ENCODE results near the gene EN1. TPM values are rescaled to one million over a fixed set of nuclear protein-coding genes. Genes with fewer than 3 reads are reported as not detected.

The EN1 gene
- total RNA-seq, 1 experiment from 2014 or later: not detected

DNA sequence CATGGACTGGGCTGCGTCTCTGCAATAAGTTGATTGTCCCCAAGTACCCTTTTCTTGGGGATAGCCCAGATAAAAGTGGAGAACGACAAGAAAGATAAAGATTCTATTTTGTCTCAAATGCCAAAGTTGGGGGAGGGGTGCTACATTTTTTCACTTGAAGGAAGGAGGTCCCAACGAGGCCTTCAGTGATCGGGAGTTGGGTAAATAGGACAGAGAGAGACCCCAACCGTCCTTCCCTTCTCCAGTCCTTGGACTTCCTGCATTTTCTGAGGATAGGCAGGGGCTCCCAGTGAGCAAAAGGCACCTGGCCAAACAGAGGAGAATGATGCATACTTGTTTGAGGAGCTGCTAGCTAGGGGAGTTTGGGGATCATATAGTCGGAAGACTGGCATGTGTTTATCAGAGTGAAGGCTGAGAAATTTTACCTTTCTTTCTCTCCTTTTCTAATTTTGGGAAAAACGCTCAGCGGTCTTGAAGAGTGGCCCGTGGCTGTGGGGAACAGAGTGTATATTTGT, 3.5 kb upstream of the EN1 start:
- DNase-seq: no peak
- no peaks in the 10 kb centered on the region for H3K36me3 ChIP-seq
- no peaks in the 10 kb centered on the region for H3K9me3 ChIP-seq (replicated peaks)
- no peak overlapping the region for H3K4me3 ChIP-seq
- H3K27me3 ChIP-seq: no peaks in the 10 kb centered on the region; the same call in 1 of the 2 replicates
- no peak overlapping the region for H3K27ac ChIP-seq
- H3K4me1 ChIP-seq: no peaks in the 10 kb centered on the region

DNA sequence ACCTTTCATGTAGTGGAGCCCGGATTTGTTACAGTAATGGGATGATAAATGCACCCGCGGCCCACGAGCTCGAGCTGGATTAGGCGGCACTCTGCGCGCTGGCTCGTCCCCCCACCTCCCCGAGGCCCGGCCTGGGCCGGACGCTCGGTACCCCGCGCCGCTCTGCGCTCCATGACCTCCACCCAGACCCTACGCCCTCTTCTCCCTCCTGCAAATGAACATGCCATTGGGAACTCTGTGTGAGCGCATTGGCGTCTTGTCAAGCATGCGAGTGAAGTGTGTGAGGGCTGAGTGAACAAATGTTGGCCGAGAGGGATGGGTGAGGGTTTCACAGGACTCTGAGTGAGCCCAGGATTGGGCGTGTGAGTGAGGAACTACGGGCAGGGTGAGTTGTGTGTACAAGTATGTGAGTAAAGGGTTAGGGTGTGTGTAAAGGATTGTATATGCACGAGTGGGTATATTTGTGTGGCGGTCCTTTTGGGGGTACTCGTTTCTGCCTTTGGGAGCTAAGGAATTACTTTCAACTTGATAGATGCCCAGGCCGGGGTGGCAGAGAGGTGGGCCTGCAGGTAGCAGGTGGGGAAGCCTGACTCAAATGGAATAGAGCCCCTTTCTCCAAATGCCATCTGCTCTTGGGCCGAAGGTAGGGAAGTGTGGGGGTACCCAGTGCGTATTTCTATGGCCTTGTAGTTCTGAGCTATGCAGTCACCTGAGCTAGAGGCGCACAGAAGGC, 2.9 kb upstream of the EN1 start:
- no peak for DNase-seq
- Histone ChIP-seq H3K27me3 (no peaks in the 10 kb centered on the region; the same call in 1 of the 2 replicates), H3K4me3 (no peak overlapping the region), H3K36me3 (no peaks in the 10 kb centered on the region), H3K9me3 (replicated peaks) (no peaks in the 10 kb centered on the region), H3K4me1 (no peaks in the 10 kb centered on the region), H3K27ac (no peak overlapping the region)

DNA sequence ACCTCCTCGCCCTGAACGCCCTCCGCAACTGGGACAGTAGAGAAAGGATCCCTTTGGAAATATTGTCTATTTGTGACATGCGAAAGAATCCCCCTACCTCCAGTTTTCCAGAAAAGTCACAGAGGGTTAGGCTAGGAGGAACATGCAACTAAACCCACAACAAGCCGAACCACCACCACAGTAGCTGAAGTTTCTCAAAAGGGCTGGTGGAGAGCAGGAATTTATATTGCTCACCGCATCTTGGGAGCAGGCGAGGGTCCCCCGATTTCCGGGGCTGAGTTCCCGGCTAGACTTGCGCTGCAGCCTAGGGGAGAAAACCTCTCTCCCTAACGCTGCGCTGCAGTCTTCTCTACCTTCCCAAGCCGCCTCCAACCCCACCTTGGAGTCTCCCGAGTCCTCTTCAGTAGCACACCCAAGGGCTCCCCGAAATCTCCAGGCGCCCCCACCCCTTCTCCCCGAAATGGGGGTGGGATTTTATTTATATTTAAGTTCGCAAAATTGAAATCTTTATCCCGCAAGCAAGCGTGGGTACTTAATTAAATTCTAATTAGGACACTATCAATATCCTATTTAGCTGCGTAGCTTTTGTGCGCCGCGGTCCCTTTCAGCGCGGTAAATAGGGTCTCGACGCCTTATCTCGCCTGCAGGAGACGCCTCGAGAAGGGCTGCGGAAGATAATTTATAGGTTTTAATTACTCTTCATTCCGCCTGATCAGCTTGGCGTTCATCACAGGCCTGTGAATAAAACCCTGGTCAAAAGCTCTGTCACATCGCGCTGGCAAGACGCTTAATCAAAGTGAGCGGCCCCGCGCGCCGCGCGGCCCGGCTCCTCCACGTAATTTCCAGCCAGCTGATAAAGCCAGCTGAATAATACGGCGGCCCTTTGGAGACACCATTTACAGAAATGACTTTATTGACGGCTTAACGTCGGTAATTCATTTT, 2.0 kb upstream of the EN1 start:
- Histone ChIP-seq H3K4me3 (no peak overlapping the region), H3K36me3 (no peaks in the 10 kb centered on the region), H3K9me3 (replicated peaks) (no peaks in the 10 kb centered on the region), H3K4me1 (no peaks in the 10 kb centered on the region), H3K27ac (no peak overlapping the region), H3K27me3 (no peaks in the 10 kb centered on the region; the same call in 1 of the 2 replicates)
- DNase-seq: no peak

DNA sequence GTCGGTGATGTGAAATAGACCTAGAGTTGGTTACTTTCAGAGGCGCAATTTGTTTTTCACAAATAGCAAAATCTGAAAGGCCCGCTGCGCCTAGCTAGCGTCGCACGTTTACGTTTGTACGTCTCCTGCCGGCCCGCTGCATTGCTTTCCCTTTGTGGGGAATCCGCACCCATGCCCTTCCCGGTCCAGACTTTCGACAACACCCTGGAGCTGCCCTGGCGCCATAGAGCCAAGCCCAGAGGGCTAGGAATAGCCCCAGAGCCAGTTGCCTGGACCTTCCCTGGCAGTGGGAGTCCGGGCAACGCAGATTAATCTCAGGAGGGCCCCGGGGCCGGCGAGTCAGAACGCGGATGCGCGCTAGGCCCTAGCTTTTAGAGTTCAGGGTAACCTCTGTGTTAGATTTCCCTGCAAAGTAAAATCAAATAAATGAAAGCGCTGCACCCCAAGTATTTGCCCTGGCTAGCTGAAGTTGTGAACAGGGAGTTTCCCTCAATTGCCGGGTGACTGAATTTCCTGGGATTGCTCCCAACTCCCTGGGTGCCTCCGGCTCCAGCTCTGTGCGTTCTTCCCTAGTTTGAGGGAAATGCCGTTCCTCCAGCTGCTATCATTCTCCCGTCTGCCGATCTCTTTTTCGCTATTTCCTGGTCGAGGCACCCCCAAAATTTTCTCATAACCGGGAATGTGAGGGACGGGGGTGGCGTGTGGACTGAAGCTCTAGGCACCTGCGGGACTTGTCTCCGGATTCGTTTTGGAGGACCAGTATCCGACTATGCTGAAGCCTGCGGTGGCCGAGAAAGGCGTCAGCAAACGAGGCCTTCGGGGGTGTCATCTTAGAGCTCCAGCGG, 1.2 kb upstream of the EN1 start:
- no peak for DNase-seq
- Histone ChIP-seq H3K36me3 (no peaks in the 10 kb centered on the region), H3K4me3 (no peak overlapping the region), H3K4me1 (no peaks in the 10 kb centered on the region), H3K27ac (no peak overlapping the region), H3K9me3 (replicated peaks) (no peaks in the 10 kb centered on the region), H3K27me3 (no peaks in the 10 kb centered on the region; the same call in 1 of the 2 replicates)

DNA sequence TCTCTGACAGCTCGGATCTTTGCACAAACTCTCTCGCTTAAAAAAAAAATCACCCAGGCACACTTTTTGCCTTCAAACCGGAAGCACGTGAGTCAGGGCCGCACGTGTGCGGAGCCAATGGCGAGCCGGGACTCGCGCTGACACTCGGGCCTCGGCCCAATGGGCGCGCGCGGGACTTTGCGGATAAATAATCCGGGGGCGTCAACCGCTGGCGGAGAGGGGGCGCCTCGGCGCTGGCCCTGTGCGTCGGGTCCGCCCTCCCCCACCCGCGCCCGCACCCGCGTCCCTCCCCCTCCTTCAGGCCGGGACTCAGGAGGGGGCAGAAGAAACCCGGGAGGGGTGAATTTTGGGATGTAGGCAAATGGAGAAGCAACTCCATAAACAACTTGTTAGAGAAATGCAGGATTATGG, 319 bp upstream of the EN1 start:
- no peak for DNase-seq
- Histone ChIP-seq H3K36me3 (no peaks in the 10 kb centered on the region), H3K27ac (no peak overlapping the region), H3K4me1 (no peaks in the 10 kb centered on the region), H3K9me3 (replicated peaks) (no peaks in the 10 kb centered on the region), H3K27me3 (no peaks in the 10 kb centered on the region; the same call in 1 of the 2 replicates), H3K4me3 (no peak overlapping the region)

DNA sequence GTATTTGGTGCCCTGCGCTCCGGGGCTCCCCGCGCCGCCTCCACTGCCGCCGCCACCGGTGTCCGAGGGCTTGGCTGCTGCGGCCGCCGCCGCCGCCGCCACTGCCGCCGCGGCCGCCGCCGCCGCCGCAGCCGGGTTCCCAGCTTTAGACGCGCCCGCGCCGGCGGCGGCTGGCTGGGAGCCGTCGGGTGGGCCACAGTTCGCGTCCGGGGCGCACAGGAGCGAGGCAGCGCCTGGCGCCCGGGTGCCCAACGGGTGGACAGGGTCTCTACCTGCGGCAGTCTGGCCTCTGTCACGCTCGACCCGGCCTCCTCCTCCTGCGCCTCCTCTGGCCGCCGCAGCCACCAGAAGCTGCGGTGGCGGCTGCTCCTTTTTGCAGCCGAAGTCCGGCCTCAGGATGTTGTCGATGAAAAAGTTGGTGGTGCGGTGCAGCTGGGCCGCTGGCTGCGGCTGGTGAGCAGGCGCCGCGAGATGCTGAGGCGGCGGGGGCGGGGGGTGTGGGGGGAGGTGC, 951 bp downstream of the EN1 start:
- H3K27me3 ChIP-seq: no peaks in the 10 kb centered on the region; the same call in 1 of the 2 replicates
- no peak overlapping the region for H3K27ac ChIP-seq
- no peaks in the 10 kb centered on the region for H3K9me3 ChIP-seq (replicated peaks)
- DNase-seq: no peak
- H3K36me3 ChIP-seq: no peaks in the 10 kb centered on the region
- no peaks in the 10 kb centered on the region for H3K4me1 ChIP-seq
- H3K4me3 ChIP-seq: no peak overlapping the region

DNA sequence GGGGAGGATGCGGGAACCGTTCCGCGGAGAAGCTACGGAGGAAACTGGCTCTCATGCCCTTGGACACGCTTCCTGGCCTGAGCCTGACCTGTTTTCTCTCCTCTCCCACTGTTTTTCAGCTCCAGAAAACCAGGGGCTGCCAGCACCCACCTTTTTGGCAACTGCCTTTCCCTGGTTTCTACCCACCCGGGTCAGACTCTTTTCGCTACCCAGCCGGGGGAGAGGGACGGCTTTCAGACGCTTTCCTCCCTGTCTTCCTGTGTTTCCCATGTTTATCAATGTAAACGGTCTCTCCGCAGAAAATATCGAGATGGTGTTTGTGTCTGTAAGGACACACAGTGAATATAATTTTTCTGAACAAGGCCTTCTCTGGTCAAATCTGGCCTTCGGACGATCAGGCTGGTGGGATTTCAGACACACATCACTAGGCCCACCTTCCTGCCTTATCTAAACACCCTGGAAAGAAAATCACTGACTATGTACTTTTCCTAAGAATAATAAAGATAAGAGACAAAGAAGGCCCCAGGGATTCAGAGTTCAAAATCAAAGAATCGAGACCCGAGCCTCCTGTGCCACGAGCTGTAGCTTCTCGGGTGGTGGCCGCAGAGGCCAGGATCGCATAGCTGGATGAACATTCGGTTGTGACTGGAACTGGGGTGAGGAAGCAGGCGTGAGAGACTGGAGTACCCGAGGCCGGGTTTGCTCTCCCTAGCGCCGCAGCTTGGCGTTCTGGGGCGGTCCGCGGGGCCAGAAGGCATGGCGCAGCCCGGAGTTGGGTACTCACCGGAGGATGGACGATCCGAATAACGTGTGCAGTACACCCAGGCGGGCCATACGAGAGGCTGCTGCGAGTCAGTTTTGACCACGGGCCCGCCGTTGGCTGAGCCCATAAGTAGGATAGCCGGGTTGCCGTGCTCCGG, 1.7 kb downstream of the EN1 start:
- Histone ChIP-seq H3K4me1 (no peaks in the 10 kb centered on the region), H3K27ac (no peak overlapping the region), H3K4me3 (no peak overlapping the region), H3K9me3 (replicated peaks) (no peaks in the 10 kb centered on the region), H3K36me3 (no peaks in the 10 kb centered on the region), H3K27me3 (no peaks in the 10 kb centered on the region; the same call in 1 of the 2 replicates)
- no peak for DNase-seq

DNA sequence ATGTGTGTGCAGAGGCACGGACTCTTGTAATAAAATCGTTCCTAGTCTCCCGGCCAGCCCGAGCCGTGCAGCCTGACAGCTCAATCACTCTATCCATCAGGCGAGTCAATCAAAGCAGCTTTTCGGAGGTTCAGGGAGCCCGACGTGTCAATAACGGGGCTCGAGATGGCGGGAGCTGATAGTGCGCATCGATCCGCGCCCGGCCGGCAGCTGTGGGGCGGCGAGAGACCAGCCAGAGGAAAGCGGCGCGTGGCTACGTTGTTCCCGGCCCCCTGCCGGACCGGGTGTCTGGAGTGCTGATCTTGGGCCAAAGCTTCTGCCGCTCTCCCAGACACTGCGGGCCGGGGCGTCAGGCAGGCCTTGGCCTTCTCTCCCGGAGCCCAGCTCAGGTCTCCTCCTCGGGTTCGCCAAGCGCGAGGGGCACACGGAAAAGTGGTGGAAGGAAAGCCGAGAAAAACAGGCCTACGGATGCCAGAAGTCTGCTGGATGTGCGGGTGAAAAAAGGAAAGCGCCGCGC, 2.4 kb downstream of the EN1 start:
- Histone ChIP-seq H3K9me3 (replicated peaks) (no peaks in the 10 kb centered on the region), H3K27ac (no peak overlapping the region), H3K36me3 (no peaks in the 10 kb centered on the region), H3K27me3 (peaks cover 5% of the 10 kb centered on the region; the same call in 1 of the 2 replicates), H3K4me3 (no peak overlapping the region), H3K4me1 (no peaks in the 10 kb centered on the region)
- DNase-seq: no peak

DNA sequence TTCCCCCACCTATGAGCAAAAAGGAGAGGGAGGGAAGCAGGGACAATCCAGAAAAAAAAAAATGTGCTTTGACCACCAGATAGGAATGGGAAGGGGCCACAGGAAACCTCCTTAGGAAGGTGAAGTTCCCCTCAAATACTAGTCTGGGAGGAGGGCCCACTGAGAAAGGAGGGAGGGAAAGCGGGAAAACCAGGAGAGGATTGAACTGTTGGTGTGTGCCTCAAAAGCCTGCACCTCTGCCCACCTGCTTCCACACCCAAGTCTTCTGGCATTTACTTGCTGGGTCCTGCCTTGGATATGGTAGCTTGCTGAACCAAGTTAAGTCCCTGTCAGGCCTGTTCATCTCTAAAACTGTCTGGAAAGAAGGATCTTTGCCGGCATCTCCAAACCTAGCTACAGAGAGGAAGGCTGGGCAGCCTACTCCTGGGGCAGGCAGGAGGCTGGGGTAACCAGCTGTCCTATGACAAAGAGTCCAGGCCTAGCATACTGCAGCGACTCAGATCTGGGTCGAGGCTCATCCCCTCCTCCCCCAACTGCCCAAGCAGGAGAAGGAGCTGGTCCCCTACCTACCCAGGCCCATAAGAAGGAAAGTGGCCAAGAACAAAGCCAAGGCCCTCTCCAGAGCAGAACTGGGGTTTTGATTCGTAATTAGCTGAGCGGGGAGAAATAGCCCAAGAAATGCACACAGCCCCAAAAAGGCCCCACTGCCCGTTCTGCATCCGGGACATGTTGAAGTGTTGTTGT, 3.0 kb downstream of the EN1 start:
- H3K4me1 ChIP-seq: no peaks in the 10 kb centered on the region
- no peak overlapping the region for H3K27ac ChIP-seq
- H3K36me3 ChIP-seq: no peaks in the 10 kb centered on the region
- no peak for DNase-seq
- peaks cover 8% of the 10 kb centered on the region; the same call in 1 of the 2 replicates for H3K27me3 ChIP-seq
- H3K4me3 ChIP-seq: no peak overlapping the region
- H3K9me3 ChIP-seq (replicated peaks): no peaks in the 10 kb centered on the region

DNA sequence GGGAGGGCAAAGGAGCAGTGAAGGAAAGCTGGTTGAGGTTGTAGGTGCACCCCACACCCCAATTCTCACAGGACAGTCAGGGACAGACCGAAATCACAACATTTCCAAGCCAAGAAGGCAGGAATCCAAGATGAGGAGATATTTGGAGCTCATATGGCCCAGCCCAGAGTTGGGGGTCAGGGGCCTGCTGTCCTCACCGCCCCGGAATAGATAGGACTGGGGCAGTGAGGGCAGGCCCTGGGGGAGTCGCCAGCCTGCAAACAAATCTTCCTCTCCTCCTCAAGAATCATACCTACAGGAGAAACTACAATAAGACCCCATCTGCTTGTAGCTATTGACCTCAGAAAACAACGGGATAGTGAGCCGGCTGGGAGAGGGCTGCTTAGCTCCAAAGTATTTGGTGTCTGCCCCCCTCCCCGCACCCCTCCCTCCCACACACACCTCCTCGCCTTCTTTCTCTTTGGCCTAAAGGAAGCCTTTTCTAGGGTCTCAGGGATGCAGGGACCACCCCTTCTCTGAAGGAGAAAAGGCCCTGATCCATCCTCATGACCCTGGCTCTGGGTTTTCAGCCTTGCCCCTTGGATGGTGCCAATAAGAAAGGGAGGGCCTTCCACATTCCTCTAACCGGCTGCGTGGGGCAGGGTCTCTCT, 3.8 kb downstream of the EN1 start:
- no peaks in the 10 kb centered on the region for H3K4me1 ChIP-seq
- H3K4me3 ChIP-seq: no peak overlapping the region
- H3K27me3 ChIP-seq: peaks cover 12% of the 10 kb centered on the region; the same call in 1 of the 2 replicates
- no peaks in the 10 kb centered on the region for H3K9me3 ChIP-seq (replicated peaks)
- no peak overlapping the region for H3K27ac ChIP-seq
- no peak for DNase-seq
- H3K36me3 ChIP-seq: no peaks in the 10 kb centered on the region

DNA sequence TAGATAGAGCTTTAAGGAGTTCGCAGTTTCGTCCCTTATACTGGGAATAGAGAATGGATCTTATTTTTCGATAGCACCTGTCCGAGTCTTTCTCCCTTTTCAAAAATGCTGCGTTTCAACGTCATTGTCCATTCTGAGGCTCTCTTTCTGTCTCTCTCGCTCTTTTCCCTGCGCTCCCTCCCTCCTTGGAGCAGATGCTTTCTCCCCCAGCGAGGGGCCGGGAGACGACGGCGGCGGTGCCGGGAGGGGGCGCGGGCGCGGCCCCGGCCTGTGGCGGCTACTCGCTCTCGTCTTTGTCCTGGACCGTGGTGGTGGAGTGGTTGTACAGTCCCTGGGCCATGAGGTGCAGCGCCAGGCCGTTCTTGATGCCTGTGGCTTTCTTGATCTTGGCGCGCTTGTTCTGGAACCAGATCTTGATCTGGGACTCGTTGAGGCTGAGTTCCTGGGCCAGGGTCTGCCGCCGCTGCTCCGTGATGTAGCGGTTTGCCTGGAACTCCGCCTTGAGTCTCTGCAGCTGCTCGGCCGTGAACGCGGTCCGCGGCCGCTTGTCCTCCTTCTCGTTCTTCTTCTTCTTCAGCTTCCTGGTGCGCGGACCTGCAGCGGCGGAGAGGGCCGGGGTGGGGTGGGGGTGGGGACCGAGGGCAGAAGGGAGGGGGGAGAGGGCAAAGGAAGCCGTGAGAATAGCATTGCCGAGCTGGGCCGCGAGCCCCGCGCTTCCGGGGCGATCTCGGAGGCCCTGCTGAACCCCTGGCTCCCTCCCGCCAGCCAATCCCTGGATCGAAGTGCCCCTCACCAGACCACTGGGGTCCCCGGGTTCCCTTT, 4.6 kb downstream of the EN1 start:
- Histone ChIP-seq H3K36me3 (no peaks in the 10 kb centered on the region), H3K4me3 (no peak overlapping the region), H3K4me1 (no peaks in the 10 kb centered on the region), H3K9me3 (replicated peaks) (no peaks in the 10 kb centered on the region), H3K27me3 (peaks cover 12% of the 10 kb centered on the region; the same call in 1 of the 2 replicates), H3K27ac (no peak overlapping the region)
- DNase-seq: no peak
